ENCODE measurements around the gene POU4F1.

The POU4F1 gene

GRCh38 chr13:78593652-78594455 lies 9.5 kb downstream of the POU4F1 start:
- no peak for DNase-seq

- no peak for DNase-seq
Measured at GRCh38 chr13:78593129-78593528, 10.2 kb downstream of the POU4F1 start.

GRCh38 chr13:78592584-78592983 lies 10.8 kb downstream of the POU4F1 start:
- no peak for DNase-seq

GRCh38 chr13:78589206-78589605 lies 14.1 kb downstream of the POU4F1 start:
- no peak for DNase-seq

- no peak for DNase-seq
Measured at GRCh38 chr13:78587395-78587794, 16.0 kb downstream of the POU4F1 start.

GRCh38 chr13:78586706-78587105 lies 16.6 kb downstream of the POU4F1 start:
- no peak for DNase-seq

GRCh38 chr13:78576261-78576660 lies 27.1 kb downstream of the POU4F1 start:
- no peak for DNase-seq

GRCh38 chr13:78572459-78572858 lies 30.9 kb downstream of the POU4F1 start:
- no peak for DNase-seq

GRCh38 chr13:78569029-78569428 lies 34.3 kb downstream of the POU4F1 start:
- no peak for DNase-seq

GRCh38 chr13:78566631-78567030 lies 36.7 kb downstream of the POU4F1 start:
- no peak for DNase-seq

GRCh38 chr13:78562237-78562889 lies 41.0 kb downstream of the POU4F1 start:
- no peak for DNase-seq
